GM19035 (cell line): Measurements from ENCODE around the gene CISH.
A peak's percentile ranks its signal among the peaks of the same experiment; 100 is the strongest.

Experiments used
- ATAC-seq: cut with Tn5 transposase; IDR thresholded peaks from one replicate; pipeline ENCODE4 v1.9.1; 2021; ENCODE audit not compliant: unreplicated experiment

Gene CISH

GRCh38 chr3:50637945-50638344 is 26.4 kb upstream of the CISH start:
- ATAC-seq = no peak

GRCh38 chr3:50637011-50637410 is 25.4 kb upstream of the CISH start:
- no peak for ATAC-seq

DNA sequence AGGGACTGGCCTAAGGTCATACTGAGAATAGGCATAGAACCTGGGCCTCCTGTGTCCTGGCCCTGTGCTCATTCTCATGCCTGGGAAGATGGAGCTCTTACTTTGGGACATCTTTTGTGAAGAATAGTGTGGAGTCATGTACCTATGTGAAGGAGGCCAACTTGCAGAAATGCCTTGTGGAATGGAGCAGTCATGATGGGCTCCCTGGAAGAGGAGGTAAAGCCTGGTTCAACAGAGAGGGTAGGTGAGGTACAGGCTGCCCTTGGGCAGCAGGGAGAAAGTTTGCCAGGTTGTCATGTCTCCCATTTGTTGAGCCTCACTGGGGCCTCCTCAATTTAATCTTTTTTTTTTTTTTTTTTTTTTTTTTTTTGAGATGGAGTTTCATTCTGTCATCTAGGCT is 23.5 kb upstream of the CISH start:
- no peak for ATAC-seq

- ATAC-seq = no peak
Observed at GRCh38 chr3:50633230-50633790, 21.7 kb upstream of the CISH start.

- no peak for ATAC-seq
Observed at GRCh38 chr3:50632450-50632849, 20.9 kb upstream of the CISH start.

GRCh38 chr3:50630877-50631276 is 19.3 kb upstream of the CISH start:
- ATAC-seq = no peak

DNA sequence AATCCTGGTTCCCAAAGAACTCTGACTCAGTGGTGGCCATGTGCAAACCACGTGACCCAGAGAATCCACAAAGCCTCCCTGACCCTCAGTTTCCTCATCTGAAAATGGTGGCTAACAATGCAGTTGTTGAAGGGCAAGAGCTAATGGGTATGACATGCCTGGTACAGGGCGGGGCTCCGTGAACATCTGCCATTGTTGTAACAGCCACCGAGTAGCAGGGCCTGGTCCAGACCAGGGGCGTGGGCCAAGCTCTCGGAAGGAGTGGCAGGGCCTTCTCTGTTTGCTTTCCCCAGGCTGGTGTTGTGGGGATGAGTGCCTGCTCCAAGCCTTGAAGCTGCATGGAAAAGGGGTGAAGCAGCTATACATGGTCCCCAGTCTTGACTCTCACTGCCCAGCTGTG is 18.8 kb upstream of the CISH start:
- no peak for ATAC-seq

- no peak for ATAC-seq
Observed at GRCh38 chr3:50628601-50629000, 17.0 kb upstream of the CISH start.

DNA sequence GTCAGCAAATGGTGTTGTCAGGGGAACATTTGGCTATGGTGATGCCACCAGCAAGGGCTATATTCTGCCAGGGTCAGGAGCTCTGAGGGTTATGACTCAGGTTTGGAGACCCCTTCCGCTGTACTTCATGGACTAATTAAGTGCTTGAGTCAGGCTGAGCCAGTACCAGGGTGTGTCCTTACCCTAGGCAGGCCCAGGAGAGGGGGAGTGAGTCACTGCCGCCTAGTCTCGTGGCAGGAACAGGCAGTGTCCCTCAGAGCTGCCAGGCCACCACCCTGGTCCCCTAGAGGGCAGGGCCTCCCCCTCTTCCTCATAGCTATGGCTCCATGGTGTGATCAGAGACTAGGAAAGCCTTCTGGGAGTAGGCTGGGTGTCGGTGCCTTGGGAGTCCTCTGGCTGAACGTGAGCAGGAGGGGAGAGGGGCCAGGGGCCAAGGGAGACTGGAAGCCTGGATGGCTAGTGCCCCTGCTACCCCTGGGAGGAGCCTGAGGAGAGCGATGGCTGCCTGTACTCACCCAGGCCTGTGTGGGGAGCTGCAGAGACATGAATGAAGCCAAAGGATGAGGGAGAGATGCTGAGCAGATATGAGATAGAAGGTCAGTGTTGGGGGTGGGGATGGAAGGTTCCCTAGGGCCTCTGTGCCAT is 16.0 kb upstream of the CISH start:
- ATAC-seq = no peak

GRCh38 chr3:50626401-50626800 is 14.8 kb upstream of the CISH start:
- no peak for ATAC-seq

- ATAC-seq = no peak
Observed at GRCh38 chr3:50625231-50626182, 13.9 kb upstream of the CISH start.

GRCh38 chr3:50624634-50625033 is 13.1 kb upstream of the CISH start:
- ATAC-seq = no peak

GRCh38 chr3:50623840-50624474 is 12.4 kb upstream of the CISH start:
- ATAC-seq = peak; percentile 47

DNA sequence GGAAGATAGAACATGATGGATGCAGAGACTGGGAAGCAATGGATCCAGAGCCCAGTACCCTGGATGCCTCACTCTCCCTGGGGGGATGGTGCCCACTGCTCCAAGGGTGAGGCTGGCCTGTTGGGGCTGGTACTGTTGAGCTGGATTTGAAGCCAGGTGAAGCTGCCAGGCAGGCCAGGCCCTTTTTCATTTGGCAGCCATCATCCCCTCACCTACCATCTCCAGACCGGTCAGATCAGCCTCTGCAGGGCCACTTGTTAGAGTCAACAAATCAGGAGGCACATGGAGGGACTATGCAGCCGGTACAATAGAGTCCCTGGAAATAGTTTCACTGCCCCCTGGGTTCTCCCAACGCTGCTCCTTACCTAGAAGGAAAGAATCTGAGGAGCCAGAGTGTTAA is 11.3 kb upstream of the CISH start:
- no peak for ATAC-seq

DNA sequence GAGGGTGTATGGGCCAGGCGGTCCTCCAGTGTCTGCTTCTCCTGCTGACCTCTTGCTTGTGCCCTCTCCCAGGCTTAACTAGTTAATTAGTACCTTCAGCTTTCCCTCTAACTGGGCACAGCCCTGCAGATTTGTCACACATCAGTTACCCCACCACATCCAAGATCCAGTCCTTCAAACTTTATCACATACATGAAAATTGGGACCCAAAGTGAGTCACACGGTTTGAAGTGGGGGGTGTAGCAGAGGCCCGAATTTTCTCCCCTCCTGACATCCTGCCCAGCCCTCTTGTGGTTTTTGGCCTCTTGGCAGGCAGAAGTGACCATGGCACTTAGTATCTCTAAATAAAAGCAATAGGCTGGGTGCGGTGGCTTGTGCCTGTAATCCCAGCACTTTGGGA is 9.2 kb upstream of the CISH start:
- ATAC-seq = no peak

DNA sequence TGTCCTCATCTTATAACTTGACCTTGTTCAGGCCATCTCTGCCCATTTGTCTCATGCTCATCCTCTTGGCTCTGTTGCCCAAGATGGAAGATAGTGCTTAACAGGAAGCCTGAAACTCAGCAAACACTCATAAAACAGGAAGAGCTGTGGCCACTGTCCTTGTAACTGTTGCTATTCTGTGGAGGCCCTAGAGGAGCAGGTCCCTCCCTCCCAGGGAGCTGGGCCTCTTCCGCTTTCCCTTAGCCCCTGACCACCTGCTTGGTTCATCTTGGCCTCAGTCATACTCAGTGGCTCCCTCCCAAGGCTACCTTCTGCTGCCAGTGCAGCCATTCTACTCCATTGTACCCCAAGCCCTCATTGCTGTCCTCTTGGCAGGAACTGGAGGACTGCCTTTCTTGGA is 8.8 kb upstream of the CISH start:
- no peak for ATAC-seq

DNA sequence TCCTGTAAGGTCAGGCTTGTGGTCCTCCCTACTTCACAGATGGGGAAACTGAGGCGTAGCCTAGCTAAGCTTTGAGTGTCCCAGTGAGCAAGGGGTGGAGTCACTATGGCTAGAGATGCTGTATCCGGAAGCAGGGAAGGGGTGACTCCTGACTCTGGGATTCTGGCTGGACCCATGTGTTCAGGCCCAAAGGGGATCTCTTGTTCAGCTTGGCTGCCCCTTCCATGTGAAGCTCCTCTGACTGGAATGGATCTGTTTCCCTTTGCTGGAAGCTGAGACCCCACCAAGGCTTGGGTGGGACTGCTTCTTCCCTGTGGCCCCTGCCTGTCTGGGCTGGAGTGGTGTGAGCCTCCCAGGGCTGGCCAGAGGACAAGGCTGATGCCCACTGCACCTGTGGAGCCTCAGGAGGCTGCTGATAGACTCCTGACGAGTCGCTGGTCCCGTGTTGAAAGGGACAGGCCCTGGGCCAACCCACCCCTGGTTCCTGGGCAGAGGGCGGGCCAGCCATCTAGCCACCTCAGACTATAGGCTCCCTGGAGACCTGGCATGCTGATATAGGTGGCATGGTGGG is 6.4 kb upstream of the CISH start:
- no peak for ATAC-seq

DNA sequence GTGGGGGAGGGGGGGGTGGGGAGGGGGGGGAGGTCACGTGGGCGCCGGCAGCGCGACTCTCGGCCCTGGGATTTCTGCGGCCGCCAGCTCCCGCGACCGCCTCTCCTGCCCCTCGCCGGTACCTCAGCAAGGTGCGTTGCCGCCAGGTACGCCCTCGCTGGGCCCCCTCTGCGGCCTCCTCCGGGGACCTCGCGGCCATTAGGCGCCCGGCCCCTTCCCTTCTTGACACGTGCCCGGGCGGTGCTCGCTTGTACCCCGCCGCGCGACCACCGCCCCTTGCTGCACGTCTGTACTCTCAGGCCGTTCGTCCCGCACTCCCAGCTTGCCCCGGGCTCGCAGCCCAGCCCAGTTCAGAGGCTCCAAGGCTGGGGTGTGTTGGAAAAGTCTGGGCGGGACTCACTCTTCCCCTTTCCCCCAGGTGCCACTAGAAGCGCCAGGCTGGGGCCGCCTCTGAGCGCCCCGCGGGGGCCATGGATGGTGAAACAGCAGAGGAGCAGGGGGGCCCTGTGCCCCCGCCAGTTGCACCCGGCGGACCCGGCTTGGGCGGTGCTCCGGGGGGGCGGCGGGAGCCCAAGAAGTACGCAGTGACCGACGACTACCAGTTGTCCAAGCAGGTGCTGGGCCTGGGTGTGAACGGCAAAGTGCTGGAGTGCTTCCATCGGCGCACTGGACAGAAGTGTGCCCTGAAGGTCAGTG is 5.7 kb upstream of the CISH start, which contains the start of gene MAPKAPK3:
MAPKAPK3 (plus strand) TSS at position 56 of the 696 bp plus-strand sequence; CDS start at position 471, 415 bp downstream.
- ATAC-seq = peak; percentile 12

- peak; percentile 71 for ATAC-seq
Observed at GRCh38 chr3:50616770-50617095, 5.2 kb upstream of the CISH start.

GRCh38 chr3:50616003-50616769 is 4.6 kb upstream of the CISH start:
- peak; percentile 34 for ATAC-seq
